Measurements from ENCODE around the gene IFT81.
A peak's percentile ranks its signal among the peaks of the same experiment; 100 is the strongest.
"Not testable (repeated sequence)": the region's sequence is repeated elsewhere in the genome, so short reads cannot be mapped to it uniquely, and the experiment has no call there.

Gene IFT81

GRCh38 chr12:110124269-110124995 lies at the start of gene IFT81:
IFT81 (plus strand) TSS chr12:110124357; CDS start chr12:110127381, 3,024 bp downstream.
- DNase-seq: peak; percentile 86

GRCh38 chr12:110075880-110076279 lies 48.3 kb upstream of the IFT81 start:
- no peak for DNase-seq

- no peak for DNase-seq
Observed at GRCh38 chr12:110077800-110078199, 46.4 kb upstream of the IFT81 start.

GRCh38 chr12:110079477-110080400 lies 44.4 kb upstream of the IFT81 start:
- DNase-seq: no peak

- DNase-seq: no peak
Observed at GRCh38 chr12:110080410-110080809, 43.7 kb upstream of the IFT81 start.

- no peak for DNase-seq
Observed at GRCh38 chr12:110084314-110085015, 39.7 kb upstream of the IFT81 start.

GRCh38 chr12:110088216-110088615 lies 35.9 kb upstream of the IFT81 start:
- not testable (repeated sequence) for DNase-seq

- DNase-seq: no peak
Observed at GRCh38 chr12:110088936-110089335, 35.2 kb upstream of the IFT81 start.

- no peak for DNase-seq
Observed at GRCh38 chr12:110090266-110091135, 33.7 kb upstream of the IFT81 start.

- DNase-seq: no peak
Observed at GRCh38 chr12:110091136-110091711, 32.9 kb upstream of the IFT81 start.

- no peak for DNase-seq
Observed at GRCh38 chr12:110093631-110094311, 30.4 kb upstream of the IFT81 start.

GRCh38 chr12:110100315-110100970 lies 23.7 kb upstream of the IFT81 start:
- peak; percentile 67 for DNase-seq

- no peak for DNase-seq
Observed at GRCh38 chr12:110102255-110102654, 21.9 kb upstream of the IFT81 start.

GRCh38 chr12:110104188-110105094 lies 19.7 kb upstream of the IFT81 start:
- DNase-seq: no peak

- DNase-seq: no peak
Observed at GRCh38 chr12:110105159-110105558, 19.0 kb upstream of the IFT81 start.

- DNase-seq: no peak
Observed at GRCh38 chr12:110105986-110106385, 18.2 kb upstream of the IFT81 start.

- no peak for DNase-seq
Observed at GRCh38 chr12:110107369-110108281, 16.5 kb upstream of the IFT81 start.

GRCh38 chr12:110108309-110109036 lies 15.7 kb upstream of the IFT81 start:
- no peak for DNase-seq

All from DMS79 treated with DMSO at 0.1 percent for 48 hours (cell line).